HG03442 (cell line): Measurements from ENCODE around the gene OVOL2.
"Not testable (repeated sequence)": the region's sequence is repeated elsewhere in the genome, so short reads cannot be mapped to it uniquely, and the experiment has no call there.

Source experiments
- ATAC-seq: cut with Tn5 transposase; IDR thresholded peaks from one replicate; pipeline ENCODE4 v1.9.1; 2021; ENCODE audit warnings: mild to moderate bottlenecking, moderate library complexity; ENCODE audit not compliant: unreplicated experiment

Gene OVOL2

GRCh38 chr20:18057101-18057993 lies at the start of gene OVOL2:
OVOL2 (minus strand) TSS chr20:18057916; CDS start chr20:18057634, 282 bp downstream.
- ATAC-seq, result no peak

GRCh38 chr20:18103497-18103896 lies 45.8 kb upstream of the OVOL2 start:
- no peak for ATAC-seq

GRCh38 chr20:18101125-18101810 lies 43.6 kb upstream of the OVOL2 start:
- ATAC-seq, result no peak

DNA sequence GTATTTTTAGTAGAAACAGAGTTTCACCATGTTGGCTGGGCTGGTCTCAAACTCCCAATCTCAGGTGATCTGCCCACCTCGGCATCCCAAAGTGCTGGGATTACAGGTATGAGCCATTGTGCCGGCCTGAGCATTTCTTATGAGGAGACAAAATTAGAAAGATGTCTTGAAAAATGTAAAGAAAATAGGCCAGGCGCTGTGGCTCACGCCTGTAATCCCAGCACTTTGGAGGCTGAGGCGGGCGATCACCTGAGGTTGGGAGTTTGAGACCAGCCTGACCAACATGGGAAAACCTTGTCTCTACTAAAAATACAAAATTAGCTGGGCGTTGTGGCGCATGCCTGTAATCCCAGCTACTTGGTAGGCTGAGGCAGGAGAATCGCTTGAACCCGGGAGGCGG lies 42.9 kb upstream of the OVOL2 start:
- not testable (repeated sequence) for ATAC-seq

DNA sequence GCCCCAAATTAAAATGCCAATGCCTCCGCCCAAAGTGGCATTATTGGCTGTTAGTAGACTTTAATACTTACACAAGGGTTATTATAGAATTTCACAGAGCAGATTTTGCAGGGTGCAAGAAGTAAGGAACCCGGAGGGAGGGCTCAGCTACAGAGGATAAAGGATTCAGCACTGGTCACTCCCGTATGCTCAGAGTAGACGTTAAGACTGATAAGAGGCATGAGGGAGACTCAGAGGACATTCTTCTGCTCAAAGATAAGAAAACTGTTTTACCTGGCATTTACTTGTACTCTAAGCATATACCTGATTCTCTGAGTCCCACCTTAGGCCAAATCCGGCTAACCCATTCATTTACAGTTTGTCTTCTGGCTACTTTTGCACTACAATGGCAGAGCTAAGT lies 36.5 kb upstream of the OVOL2 start:
- no peak for ATAC-seq

DNA sequence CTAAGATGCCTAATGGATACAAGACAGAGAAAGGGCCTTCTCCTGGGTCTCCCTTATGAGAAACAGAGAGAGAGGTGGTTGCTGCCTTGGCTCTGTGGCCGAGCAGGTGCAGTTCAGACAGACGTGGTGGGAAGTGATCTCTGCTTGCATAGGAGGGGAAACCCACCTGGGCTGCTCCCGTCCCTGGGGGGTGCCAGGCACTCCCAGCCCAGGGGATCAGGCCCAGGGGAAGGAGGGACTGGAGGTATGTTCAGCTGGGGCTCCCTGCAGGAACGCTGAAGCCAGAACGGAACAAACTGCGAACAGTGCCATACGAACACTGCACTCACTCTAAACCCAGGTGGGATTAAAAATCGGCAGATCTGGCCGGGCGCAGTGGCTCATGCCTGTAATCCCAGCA lies 35.7 kb upstream of the OVOL2 start:
- no peak for ATAC-seq

DNA sequence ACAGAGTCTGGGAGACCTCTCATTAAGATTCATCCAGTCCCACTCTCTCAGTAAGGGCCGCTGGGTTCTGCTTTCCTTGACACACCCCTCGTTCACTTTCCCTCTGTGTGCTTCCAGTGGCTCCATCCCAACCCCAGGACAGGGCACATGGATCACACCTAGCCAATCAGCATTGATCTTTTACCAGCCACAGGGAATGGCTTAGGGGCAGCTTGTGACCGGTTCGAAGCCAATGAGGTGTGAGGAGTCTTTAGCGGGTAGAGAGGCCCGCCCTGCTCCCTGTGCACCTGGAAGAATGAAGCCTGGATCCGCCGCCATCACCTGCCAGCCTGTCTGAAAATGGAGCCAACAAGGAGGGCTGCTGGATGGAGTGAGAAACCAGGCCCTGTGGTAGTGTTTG lies 35.2 kb upstream of the OVOL2 start:
- no peak for ATAC-seq

- no peak for ATAC-seq
These were observed 33.9 kb upstream of the OVOL2 start for GRCh38 chr20:18091623-18092022.

- no peak for ATAC-seq
These were observed 32.8 kb upstream of the OVOL2 start for GRCh38 chr20:18090477-18090876.

DNA sequence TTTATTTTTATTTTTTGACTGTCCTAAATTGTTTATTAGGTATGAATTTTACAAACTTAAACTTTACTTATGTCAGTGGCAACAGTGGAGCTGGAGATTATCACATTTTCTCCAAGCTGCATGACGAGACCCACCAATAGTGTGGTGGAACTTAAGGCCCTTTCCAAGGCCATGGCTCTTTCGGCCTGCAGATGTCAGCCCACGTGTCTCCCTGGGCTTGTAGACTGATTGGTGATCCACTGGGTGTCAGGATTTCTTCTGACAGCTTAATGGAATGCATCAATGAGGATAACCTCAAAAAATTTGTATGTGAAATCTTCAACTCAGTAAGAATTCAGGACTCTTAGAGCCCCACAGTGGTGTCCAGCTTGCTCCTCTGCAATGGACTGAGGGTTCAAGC lies 32.3 kb upstream of the OVOL2 start:
- ATAC-seq, result no peak

DNA sequence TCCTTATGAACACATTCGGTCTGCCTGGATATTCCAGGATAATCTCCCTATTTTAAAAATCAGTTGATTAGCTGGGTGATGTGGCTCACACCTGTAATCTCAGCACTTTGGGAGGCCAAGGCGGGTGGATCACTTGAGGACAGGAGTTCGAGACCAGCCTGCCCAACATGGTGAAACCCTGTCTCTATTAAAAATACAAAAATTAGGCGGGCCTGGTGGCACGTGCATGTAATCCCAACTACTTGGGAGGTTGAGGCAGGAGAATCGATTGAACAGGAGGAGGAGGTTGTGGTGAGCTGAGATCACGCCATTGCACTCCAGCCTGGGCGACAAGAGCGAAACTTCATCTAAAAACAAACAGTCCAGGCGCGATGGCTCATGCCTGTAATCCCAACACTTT lies 31.1 kb upstream of the OVOL2 start:
- not testable (repeated sequence) for ATAC-seq

DNA sequence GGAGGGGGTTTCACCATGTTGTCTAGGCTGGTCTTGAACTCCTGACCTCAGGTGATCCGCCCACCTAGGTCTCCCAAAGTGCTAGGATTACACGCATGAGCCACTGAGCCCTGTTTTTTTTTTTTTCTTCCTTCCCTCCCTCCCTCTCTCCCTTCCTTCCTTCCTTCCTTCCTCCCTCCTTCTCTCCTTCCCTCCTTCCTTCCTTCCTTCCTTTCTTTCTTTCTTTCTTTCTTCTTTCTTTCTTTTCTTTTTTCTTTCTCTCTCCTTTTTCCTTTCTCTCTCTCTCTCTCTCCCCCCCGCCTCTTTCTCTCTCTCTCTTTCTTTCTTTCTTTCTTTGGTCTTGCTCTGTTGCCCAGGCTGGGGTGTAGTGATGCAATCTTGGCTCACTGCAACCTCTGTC lies 30.6 kb upstream of the OVOL2 start:
- ATAC-seq, result not testable (repeated sequence)

GRCh38 chr20:18087054-18087453 lies 29.3 kb upstream of the OVOL2 start:
- no peak for ATAC-seq

GRCh38 chr20:18080836-18081235 lies 23.1 kb upstream of the OVOL2 start:
- not testable (repeated sequence) for ATAC-seq

DNA sequence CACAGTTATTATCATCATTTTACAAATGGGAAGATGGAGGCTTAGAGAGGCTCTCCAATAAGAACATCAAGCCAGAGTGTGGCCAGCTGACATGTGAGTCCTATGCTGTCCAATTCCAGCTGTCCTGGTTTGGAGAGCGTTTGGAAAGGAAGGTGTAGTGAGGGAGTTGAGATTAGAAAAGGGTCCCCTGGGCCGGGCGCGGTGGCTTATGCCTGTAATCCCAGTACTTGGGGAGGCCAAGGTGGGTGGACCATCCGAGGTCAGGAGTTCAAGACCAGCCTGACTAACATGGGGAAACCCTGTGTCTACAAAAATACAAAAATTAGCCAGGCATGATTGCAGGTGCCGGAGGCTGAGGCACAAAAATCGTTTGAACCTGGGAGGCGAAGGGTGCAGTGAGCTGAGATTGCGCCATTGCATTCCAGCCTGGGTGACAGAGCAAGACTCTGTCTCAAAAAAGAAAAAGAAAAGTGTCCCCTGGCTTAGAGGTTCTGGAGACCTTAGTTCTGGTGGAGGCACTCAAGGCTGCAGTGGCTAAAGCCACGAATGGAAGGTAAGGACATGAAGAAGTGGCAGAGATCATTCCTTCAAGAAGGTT lies 22.1 kb upstream of the OVOL2 start:
- no peak for ATAC-seq

DNA sequence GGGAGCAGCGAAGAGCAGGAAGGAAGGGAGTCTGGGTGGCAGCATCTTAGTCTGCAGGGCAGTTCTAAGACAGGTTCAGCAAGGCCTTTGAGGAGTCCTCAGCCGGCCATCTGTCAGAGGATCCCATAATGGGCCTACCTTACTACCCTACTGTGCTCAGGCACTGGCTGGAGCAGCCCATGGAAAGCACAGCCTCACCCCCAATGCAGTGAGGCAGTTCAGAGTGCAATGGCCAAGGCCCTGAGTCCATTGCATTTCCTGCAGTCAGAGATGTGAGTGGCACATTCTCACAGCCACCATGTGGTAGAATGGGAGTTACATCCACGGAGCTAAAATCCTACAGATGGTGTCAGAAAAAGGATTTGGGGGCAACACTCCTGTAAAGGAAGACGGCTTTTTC lies 19.4 kb upstream of the OVOL2 start:
- ATAC-seq, result no peak

DNA sequence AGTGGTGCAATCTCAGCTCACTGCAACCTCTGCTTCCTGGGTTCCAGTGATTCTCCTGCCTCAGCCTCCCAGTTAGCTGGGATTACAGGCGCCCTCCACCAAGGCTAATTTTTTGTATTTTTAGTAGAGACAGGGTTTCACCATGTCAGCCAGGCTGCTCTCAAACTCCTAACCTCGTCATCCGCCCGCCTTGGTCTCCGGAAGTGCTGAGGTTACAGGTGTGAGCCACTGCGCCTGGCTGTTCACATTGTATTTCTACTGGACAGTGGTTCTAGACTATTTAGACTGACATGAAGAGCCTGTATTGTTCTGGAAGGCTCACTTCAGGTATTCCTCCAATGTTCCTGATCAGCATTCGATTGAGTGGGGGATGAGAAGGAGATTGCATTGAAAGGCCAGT lies 14.8 kb upstream of the OVOL2 start:
- ATAC-seq, result no peak

DNA sequence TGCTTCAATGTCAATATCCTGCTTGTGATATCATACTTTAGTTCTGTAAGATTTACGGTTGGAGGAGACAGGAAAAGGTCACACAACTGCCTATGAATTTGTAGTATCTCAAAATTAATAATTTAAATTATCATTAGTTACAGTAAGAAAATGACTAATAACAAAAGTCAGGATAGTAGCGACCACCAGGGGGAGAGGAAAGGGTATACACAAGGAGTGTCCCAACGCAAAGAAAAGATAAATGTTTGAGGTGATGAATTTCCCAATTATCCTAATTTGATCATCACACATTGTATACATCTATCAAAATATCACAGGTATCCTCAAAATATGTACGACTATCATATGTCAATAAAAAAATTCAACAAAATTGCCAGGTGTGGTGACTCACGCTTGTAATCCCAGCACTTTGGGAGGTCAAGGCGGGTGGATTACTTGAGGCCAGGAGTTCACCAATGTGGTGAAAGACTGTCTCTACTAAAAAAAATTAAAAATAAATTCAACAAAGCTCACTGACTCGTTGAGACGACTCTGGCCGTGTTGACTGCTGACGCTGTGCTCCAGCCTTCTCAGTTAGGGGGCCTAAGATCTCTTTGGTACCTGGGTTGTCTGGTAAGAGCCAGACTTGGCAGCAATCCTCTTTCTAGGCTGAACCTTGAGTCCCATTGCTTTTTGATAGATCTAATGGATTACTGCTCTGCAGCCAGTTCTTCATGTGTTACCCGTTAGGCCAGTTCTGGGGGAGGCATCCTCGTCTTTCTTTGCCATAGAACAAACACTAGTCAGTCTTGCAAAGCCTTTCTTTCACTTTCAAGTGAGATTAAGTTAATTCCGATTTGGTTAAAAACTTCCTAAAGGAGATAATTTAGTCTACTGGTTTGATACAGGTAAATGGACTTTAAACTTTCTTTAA lies 9.0 kb upstream of the OVOL2 start:
- no peak for ATAC-seq

DNA sequence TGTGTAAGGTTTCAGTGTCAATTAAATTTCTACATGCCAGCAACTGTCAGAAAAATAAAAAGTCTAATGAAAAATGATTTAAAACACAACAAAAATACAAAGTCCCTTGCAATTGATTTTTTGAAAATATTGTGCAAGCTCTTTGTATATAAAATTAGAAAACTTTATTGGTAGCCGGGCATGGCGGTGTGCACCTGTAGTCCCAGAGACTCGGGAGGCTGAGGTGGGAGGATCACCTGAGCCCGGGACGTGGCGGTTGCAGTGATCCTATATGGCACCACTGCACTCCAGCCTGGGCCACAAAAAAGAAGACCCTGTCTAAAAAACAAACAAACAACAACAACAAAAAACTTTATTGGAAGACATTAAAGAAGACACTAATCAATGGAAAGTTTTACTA lies 6.0 kb upstream of the OVOL2 start:
- ATAC-seq, result no peak

- no peak for ATAC-seq
These were observed 1.9 kb upstream of the OVOL2 start for GRCh38 chr20:18059603-18060002.
